HG02759 (cell line): ENCODE measurements around the gene EVC2.
A peak's percentile ranks its signal among the peaks of the same experiment; 100 is the strongest.

Source experiments
- ATAC-seq: cut with Tn5 transposase; IDR thresholded peaks from one replicate; pipeline ENCODE4 v1.9.1; 2021; ENCODE audit warnings: mild to moderate bottlenecking, moderate library complexity; ENCODE audit not compliant: unreplicated experiment

EVC2 gene

GRCh38 chr4:5708449-5709206 lies at the start of gene EVC2:
Gene EVC2 (minus strand): TSS chr4:5708559. CDS start chr4:5708513, 46 bp downstream.
- peak; percentile 44 for ATAC-seq

- ATAC-seq = no peak
These were observed 49.6 kb upstream of the EVC2 start for GRCh38 chr4:5757954-5758353.

GRCh38 chr4:5757536-5757935 lies 49.2 kb upstream of the EVC2 start:
- ATAC-seq = no peak

- no peak for ATAC-seq
These were observed 48.7 kb upstream of the EVC2 start for GRCh38 chr4:5757091-5757490.

- ATAC-seq = no peak
These were observed 47.9 kb upstream of the EVC2 start for GRCh38 chr4:5756271-5756670.

GRCh38 chr4:5755679-5756078 lies 47.3 kb upstream of the EVC2 start:
- no peak for ATAC-seq

- no peak for ATAC-seq
These were observed 46.8 kb upstream of the EVC2 start for GRCh38 chr4:5755161-5755560.

GRCh38 chr4:5754529-5754881 lies 46.1 kb upstream of the EVC2 start:
- no peak for ATAC-seq

- no peak for ATAC-seq
These were observed 45.6 kb upstream of the EVC2 start for GRCh38 chr4:5753766-5754528.

GRCh38 chr4:5753366-5753765 lies 45.0 kb upstream of the EVC2 start:
- no peak for ATAC-seq

GRCh38 chr4:5752376-5753184 lies 44.2 kb upstream of the EVC2 start:
- no peak for ATAC-seq

GRCh38 chr4:5751666-5752375 lies 43.5 kb upstream of the EVC2 start:
- no peak for ATAC-seq

- ATAC-seq = no peak
These were observed 42.7 kb upstream of the EVC2 start for GRCh38 chr4:5750946-5751665.

GRCh38 chr4:5750052-5750945 lies 41.9 kb upstream of the EVC2 start:
- ATAC-seq = no peak

GRCh38 chr4:5749568-5749967 lies 41.2 kb upstream of the EVC2 start:
- no peak for ATAC-seq

GRCh38 chr4:5747738-5748375 lies 39.5 kb upstream of the EVC2 start:
- no peak for ATAC-seq

- no peak for ATAC-seq
These were observed 38.7 kb upstream of the EVC2 start for GRCh38 chr4:5746829-5747737.

GRCh38 chr4:5746250-5746649 lies 37.9 kb upstream of the EVC2 start:
- ATAC-seq = no peak
